EH (cell line): ENCODE results near the gene OR4F3.
"Not testable (repeated sequence)": the region's sequence is repeated elsewhere in the genome, so short reads cannot be mapped to it uniquely, and the experiment has no call there.

ENCODE experiments used
- DNase-seq: peaks from one replicate; pipeline ENCODE4 v3.0.0-alpha.2; 2015; ENCODE audit warnings: low read depth

Gene OR4F3

GRCh38 chr5:181366968-181367367, at the start of gene OR4F3:
Gene OR4F3, plus strand, starts transcription at chr5:181367268.
- DNase-seq, result not testable (repeated sequence)
